GM12891 (cell line): ENCODE results near the gene GPR107.

Source experiments
- POLR2A ChIP-seq: IDR thresholded peaks from 2 replicates; pipeline ENCODE4 v1.6.1; 2011; ENCODE audit warnings: low read depth, low read length, control low read depth
- POLR2AphosphoS5 ChIP-seq: IDR thresholded peaks from 2 replicates; pipeline ENCODE4 v1.6.1; 2011; ENCODE audit warnings: low read depth, low read length, control low read depth
- SPI1 ChIP-seq: IDR thresholded peaks from 2 replicates; pipeline ENCODE4 v1.6.1; 2011; ENCODE audit warnings: low read depth, low read length, control low read depth
- TAF1 ChIP-seq: IDR thresholded peaks from 2 replicates; pipeline ENCODE4 v1.6.1; 2011; ENCODE audit warnings: low read depth, low read length, control low read depth

DNA sequence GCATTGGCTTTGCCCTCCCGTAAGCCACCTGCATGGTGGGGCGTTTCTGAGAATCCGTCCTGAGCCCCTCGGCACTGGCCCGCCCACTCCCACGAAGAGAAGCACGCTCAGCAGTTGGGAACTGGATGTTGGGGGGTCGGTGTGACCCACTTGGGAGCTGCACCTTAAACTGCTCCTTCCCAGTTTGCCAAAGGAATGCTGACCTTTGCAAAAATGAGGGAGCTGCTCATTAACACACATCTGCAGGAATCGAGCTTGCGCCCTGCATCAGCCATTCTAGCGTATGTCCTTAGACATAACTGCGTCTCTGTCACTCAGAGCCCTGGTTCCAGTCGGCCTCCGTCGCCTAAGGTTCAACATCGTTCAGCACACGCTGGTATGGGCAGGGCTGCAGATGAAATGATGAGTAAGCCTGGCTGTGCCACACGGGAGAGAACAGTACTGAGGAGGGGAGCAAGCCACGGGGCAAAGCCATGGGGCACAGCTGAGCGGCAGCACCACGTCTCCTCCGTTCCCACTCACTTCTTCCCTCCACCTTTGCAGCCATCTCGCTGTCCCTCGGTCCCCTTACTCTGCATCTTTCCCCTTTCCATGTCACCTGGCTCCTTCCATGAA lies 89.7 kb downstream of the GPR107 start:
- TF ChIP-seq POLR2A = no peak
- TF ChIP-seq TAF1 = no peak
- TF ChIP-seq POLR2AphosphoS5 = no peak
- no peak for TF ChIP-seq SPI1
